Body of pancreas (tissue), 4 donors: ENCODE data around the gene HDLBP. TPM values are rescaled to one million over a fixed set of nuclear protein-coding genes. Genes with fewer than 3 reads are reported as not detected.

Source experiments
- ATAC-seq: fragments of 150-250 bp; one replicate; pipeline ENCODE4 v1.9.1; 2016
- DNase-seq, 4 donors: peaks; one replicate each; pipeline ENCODE4 v3.0.0-alpha.2; 2019
- H3K27ac ChIP-seq, 4 donors: fragments of 200-600 bp; sonication (generic); 1 replicate in 3 of 4; 2 replicates in 1 of 4; pipeline versions ENCODE4 v1.5.1 to v1.6.1; 2016 to 2019; ENCODE audit warnings: mild to moderate bottlenecking in 1 of 4, mixed read lengths in 1 of 4, moderate library complexity in 1 of 4
- H3K27me3 ChIP-seq, 2 donors: fragments of 200-600 bp; sonication (generic); one replicate each; pipeline ENCODE4 v1.6.0; 2016; ENCODE audit warnings: mild to moderate bottlenecking in 1 of 2
- H3K36me3 ChIP-seq, 2 donors: fragments of 200-600 bp; sonication (generic); replicated peaks in 1 of 2; 2 replicates each; pipeline ENCODE4 v1.5.1; 2016; ENCODE audit warnings: low read depth in 2 of 2; ENCODE audit not compliant: insufficient read depth in 1 of 2
- H3K4me1 ChIP-seq: fragments of 200-600 bp; sonication (generic); one replicate; pipeline ENCODE4 v1.6.0; 2016
- H3K4me3 ChIP-seq, 2 donors: fragments of 200-600 bp; sonication (generic); 1 replicate in 1 of 2; 2 replicates in 1 of 2; pipeline ENCODE4 v1.5.1; 2016 to 2019
- H3K9me3 ChIP-seq, 3 donors: fragments of 200-600 bp; sonication (generic); 1 replicate in 2 of 3; 2 replicates in 1 of 3; pipeline ENCODE4 v1.5.1; 2016
- CTCF ChIP-seq, 7 experiments: fragments of 450-650 bp in 4 of 7; fragments of 200-600 bp in 3 of 7; sonication (generic) in 3 of 7; IDR thresholded peaks; one replicate each; pipeline ENCODE4 v1.5.1; 2016 to 2019; ENCODE audit warnings: antibody characterized with exemption in 7 of 7
- POLR2A ChIP-seq, 3 donors: fragments of 450-650 bp; IDR thresholded peaks; one replicate each; pipeline ENCODE4 v1.6.1; 2016; ENCODE audit warnings: antibody characterized with exemption in 3 of 3, mild to moderate bottlenecking in 2 of 3
- WGBS, 2 donors: methylation state at CpG; one replicate each; pipeline ENCODE4 v1.1.5; 2017; 5-methylcytosine and 5-hydroxymethylcytosine counted together
- intact Hi-C: fragments of 100-400 bp; cut with DNase I; formaldehyde crosslinking; loops from one replicate; pipeline ENCODE4 v1.15.1; 2023
- total RNA-seq, 2 donors: library from RNA; depleted of rRNA; stranded (reverse); fragments of >200 nt; gene quantifications; one replicate each; pipeline ENCODE4 v1.1.0, GENCODE V29; 2016

HDLBP gene
- total RNA-seq, 2 donors from 2014 or later, result 501 to 612 TPM

DNA sequence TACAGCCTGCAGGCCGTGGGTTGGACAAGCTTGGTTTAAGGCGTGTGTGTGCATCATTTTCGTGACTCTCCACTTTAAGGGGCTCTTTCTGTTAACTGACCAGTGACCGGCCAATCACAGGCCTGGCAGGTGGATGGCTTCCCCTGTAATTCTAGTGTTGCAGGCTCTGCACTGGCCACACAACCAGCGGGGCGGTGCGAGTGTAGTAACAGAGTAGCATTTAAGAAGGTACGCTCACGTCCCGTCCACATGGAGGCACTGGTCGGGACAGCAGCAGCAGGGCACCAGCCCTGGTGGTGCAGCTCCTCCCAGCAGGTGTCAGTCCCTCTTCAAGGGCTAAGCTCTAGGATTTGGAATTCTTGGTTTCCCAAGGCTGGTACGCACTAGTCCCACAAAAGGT lies 135.0 kb downstream of the HDLBP start:
- intact Hi-C loops, result no loop called here
- TF ChIP-seq POLR2A (IDR thresholded peaks at IDR 0.05) (no peak), CTCF (IDR thresholded peaks at IDR 0.05) (no peak)
- Histone ChIP-seq H3K27ac (no peak overlapping the region), H3K4me3 (no peak overlapping the region), H3K9me3 (no peaks in the 10 kb centered on the region), H3K36me3 (peaks cover 0 to 9% of the 10 kb centered on the region in 2 donors), H3K4me1 (no peaks in the 10 kb centered on the region), H3K27me3 (no peaks in the 10 kb centered on the region)
- ATAC-seq, result no peak
- 92 to 94% methylated on average over 5 to 12 of the region's 12 CpGs for WGBS, 2 donors
- no peak for DNase-seq

DNA sequence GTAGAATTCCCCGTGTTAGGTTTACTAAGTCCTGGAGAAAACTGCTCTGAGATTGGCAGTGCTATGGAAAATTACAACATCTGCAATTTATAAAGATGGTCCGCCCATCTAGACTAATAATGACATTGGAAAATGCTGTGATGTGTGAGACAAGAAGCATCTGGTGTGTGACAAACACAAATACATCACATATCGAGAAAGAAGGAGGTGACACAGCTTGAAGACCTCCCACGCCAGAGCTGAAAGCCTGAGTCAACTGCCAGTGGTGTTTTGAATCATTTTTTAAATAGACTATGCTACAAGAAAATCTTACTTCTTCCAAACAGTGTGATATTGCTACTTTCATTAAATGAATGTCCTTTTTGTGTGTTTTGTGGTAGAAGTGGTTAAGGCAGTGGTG lies 135.6 kb downstream of the HDLBP start:
- no peak for ATAC-seq
- WGBS, 2 donors, result 71 to 75% methylated on average over 4 of the region's 4 CpGs
- TF ChIP-seq POLR2A (IDR thresholded peaks at IDR 0.05), result no peak
- TF ChIP-seq CTCF (IDR thresholded peaks at IDR 0.05), result no peak
- Histone ChIP-seq H3K4me1 (no peaks in the 10 kb centered on the region), H3K9me3 (no peaks in the 10 kb centered on the region), H3K27me3 (no peaks in the 10 kb centered on the region), H3K36me3 (peaks cover 0 to 9% of the 10 kb centered on the region in 2 donors), H3K4me3 (no peak overlapping the region), H3K27ac (no peak overlapping the region)
- intact Hi-C loops, result no loop called here
- DNase-seq, result no peak

GRCh38 chr2:241178961-241179360 lies 136.5 kb downstream of the HDLBP start:
- 82 to 84% methylated on average over 4 of the region's 4 CpGs for WGBS, 2 donors
- no peak for DNase-seq

GRCh38 chr2:241177526-241178334 lies 137.7 kb downstream of the HDLBP start:
- no peak for TF ChIP-seq POLR2A (IDR thresholded peaks at IDR 0.05)
- no peak for TF ChIP-seq CTCF (IDR thresholded peaks at IDR 0.05)
- intact Hi-C loops, result no loop called here
- Histone ChIP-seq H3K27ac (no peak overlapping the region), H3K36me3 (peaks cover 4 to 5% of the 10 kb centered on the region in 2 donors), H3K4me3 (no peak overlapping the region), H3K27me3 (no peaks in the 10 kb centered on the region), H3K9me3 (no peaks in the 10 kb centered on the region), H3K4me1 (no peaks in the 10 kb centered on the region)
- 94 to 96% methylated on average over 11 to 12 of the region's 12 CpGs for WGBS, 2 donors
- no peak for DNase-seq
- ATAC-seq, result no peak

More at GRCh38 chr2:241178961-241179360, 136.5 kb downstream of the HDLBP start:
- H3K36me3 ChIP-seq, result peaks cover 4 to 9% of the 10 kb centered on the region in 2 donors
- no peak overlapping the region for H3K27ac ChIP-seq
- ATAC-seq, result no peak
- intact Hi-C loops, result no loop called here
- no peaks in the 10 kb centered on the region for H3K9me3 ChIP-seq
- H3K4me3 ChIP-seq, result no peak overlapping the region
- TF ChIP-seq CTCF (IDR thresholded peaks at IDR 0.05), result no peak
- no peak for TF ChIP-seq POLR2A (IDR thresholded peaks at IDR 0.05)
- no peaks in the 10 kb centered on the region for H3K4me1 ChIP-seq
- H3K27me3 ChIP-seq, result no peaks in the 10 kb centered on the region

Other genes with a start within 250 kb of the HDLBP start
- gene MTERF4, start 213.4 kb downstream of the HDLBP start, total RNA-seq, result 10 to 100 TPM; 17.1 to 39.2 TPM
- 10 to 100 TPM in 1 of 2 donors, 1 to 10 TPM in 1; 7.5 to 15.8 TPM for gene PASK, start 166.2 kb downstream of the HDLBP start, total RNA-seq
- gene PPP1R7, start 165.2 kb downstream of the HDLBP start, total RNA-seq, result 10 to 100 TPM; 27.0 to 99.4 TPM
- gene ANO7, start 127.0 kb downstream of the HDLBP start, total RNA-seq, result 1 to 10 TPM in 1 of 2 donors, under 1 TPM in 1; 0.99 to 1.6 TPM
- 100 to 1,000 TPM; 226 to 271 TPM for gene SEPTIN2, start 253 bp upstream of the HDLBP start, total RNA-seq
- 10 to 100 TPM; 30.1 to 44.2 TPM for gene FARP2, start 40.6 kb upstream of the HDLBP start, total RNA-seq
- 100 to 1,000 TPM; 129 to 144 TPM for gene STK25, start 192.9 kb upstream of the HDLBP start, total RNA-seq
- gene BOK, start 243.1 kb upstream of the HDLBP start, total RNA-seq, result 10 to 100 TPM; 33.2 to 62.3 TPM